HG03025 (cell line): ENCODE data around the gene TIMM29.

Experiments used
- ATAC-seq: cut with Tn5 transposase; IDR thresholded peaks from one replicate; pipeline ENCODE4 v1.9.1; 2021; ENCODE audit warnings: mild to moderate bottlenecking, moderate library complexity; ENCODE audit not compliant: unreplicated experiment, low FRiP score

TIMM29 gene

GRCh38 chr19:10911579-10912363, 16.8 kb upstream of the TIMM29 start:
- ATAC-seq = no peak

GRCh38 chr19:10912619-10913018, 16.0 kb upstream of the TIMM29 start:
- no peak for ATAC-seq

GRCh38 chr19:10913716-10914340, 14.8 kb upstream of the TIMM29 start:
- ATAC-seq = no peak

- ATAC-seq = no peak
Observed at GRCh38 chr19:10915130-10916091, 13.2 kb upstream of the TIMM29 start.

GRCh38 chr19:10916602-10917001, 12.0 kb upstream of the TIMM29 start:
- no peak for ATAC-seq

- no peak for ATAC-seq
Observed at GRCh38 chr19:10918359-10918758, 10.3 kb upstream of the TIMM29 start.

- no peak for ATAC-seq
Observed at GRCh38 chr19:10919352-10920287, 9.0 kb upstream of the TIMM29 start.

- no peak for ATAC-seq
Observed at GRCh38 chr19:10920288-10920655, 8.3 kb upstream of the TIMM29 start.

- ATAC-seq = no peak
Observed at GRCh38 chr19:10920781-10921180, 7.8 kb upstream of the TIMM29 start.

- ATAC-seq = no peak
Observed at GRCh38 chr19:10921199-10921909, 7.3 kb upstream of the TIMM29 start.

- ATAC-seq = no peak
Observed at GRCh38 chr19:10921910-10922637, 6.5 kb upstream of the TIMM29 start.

GRCh38 chr19:10922638-10923014, 6.0 kb upstream of the TIMM29 start:
- ATAC-seq = no peak

- no peak for ATAC-seq
Observed at GRCh38 chr19:10923260-10924112, 5.1 kb upstream of the TIMM29 start.

GRCh38 chr19:10924597-10924996, 4.0 kb upstream of the TIMM29 start:
- no peak for ATAC-seq

GRCh38 chr19:10927730-10928562, 665 bp upstream of the TIMM29 start:
- no peak for ATAC-seq

GRCh38 chr19:10929402-10929794, 787 bp downstream of the TIMM29 start:
- ATAC-seq = no peak
